GM21367 (cell line): ENCODE results near the gene PGRMC1.
"Not testable (repeated sequence)": the region's sequence is repeated elsewhere in the genome, so short reads cannot be mapped to it uniquely, and the experiment has no call there.

Experiments
- ATAC-seq: cut with Tn5 transposase; IDR thresholded peaks from one replicate; pipeline ENCODE4 v1.9.1; 2021; ENCODE audit not compliant: unreplicated experiment

The PGRMC1 gene

DNA sequence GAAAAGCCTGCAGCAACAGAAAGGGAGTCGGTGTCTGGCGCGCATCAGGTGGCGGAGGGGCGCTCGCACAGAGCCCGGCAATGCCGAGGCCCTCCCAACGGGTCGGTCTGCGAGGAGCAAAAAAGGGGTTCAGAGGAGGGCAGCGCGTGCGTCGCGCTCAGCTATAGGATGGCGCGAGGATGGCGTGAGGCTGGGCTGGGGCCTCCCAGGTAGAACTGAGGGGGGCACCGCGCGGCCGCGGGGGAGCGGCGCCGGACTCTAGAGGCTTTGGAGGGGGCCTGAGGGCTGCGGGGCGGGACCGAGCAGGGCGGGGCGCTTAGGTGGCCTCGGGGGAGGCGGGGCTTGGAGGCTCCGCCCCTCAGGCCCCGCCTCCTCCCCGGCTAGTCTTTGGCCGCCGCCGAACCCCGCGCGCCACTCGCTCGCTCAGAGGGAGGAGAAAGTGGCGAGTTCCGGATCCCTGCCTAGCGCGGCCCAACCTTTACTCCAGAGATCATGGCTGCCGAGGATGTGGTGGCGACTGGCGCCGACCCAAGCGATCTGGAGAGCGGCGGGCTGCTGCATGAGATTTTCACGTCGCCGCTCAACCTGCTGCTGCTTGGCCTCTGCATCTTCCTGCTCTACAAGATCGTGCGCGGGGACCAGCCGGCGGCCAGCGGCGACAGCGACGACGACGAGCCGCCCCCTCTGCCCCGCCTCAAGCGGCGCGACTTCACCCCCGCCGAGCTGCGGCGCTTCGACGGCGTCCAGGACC, at the start of gene PGRMC1:
Gene PGRMC1 (plus strand): TSS at position 414 of the 751 bp plus-strand sequence. CDS start 79 bp downstream, at position 493.
- peak; percentile 86 for ATAC-seq

GRCh38 chrX:119186763-119187162, 49.3 kb upstream of the PGRMC1 start:
- ATAC-seq, result no peak

GRCh38 chrX:119187298-119187697, 48.8 kb upstream of the PGRMC1 start:
- no peak for ATAC-seq

- ATAC-seq, result no peak
Observed at GRCh38 chrX:119189115-119189514, 47.0 kb upstream of the PGRMC1 start.

- ATAC-seq, result no peak
Observed at GRCh38 chrX:119189595-119189994, 46.5 kb upstream of the PGRMC1 start.

- ATAC-seq, result no peak
Observed at GRCh38 chrX:119190091-119190681, 45.9 kb upstream of the PGRMC1 start.

- no peak for ATAC-seq
Observed at GRCh38 chrX:119190831-119191230, 45.3 kb upstream of the PGRMC1 start.

DNA sequence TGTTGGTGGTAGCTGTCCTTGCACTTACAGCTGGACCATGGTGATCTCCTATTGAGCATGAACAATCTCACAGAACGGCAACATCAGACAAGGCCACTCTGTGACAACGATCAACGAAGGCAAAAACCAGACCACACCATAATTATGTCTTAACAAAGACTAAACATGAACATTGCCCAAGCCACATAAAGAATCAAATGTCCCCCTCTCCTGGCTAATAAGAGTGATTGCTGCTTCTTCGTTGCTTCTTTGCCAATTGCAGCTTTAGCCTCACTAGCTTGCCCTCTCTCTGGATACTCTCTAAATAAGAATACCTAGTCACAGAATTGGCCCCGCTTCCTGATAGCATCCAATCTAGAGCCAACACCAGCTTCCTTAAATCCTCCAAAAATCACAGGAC, 41.5 kb upstream of the PGRMC1 start:
- no peak for ATAC-seq

GRCh38 chrX:119201570-119201969, 34.5 kb upstream of the PGRMC1 start:
- no peak for ATAC-seq

- ATAC-seq, result no peak
Observed at GRCh38 chrX:119206203-119206602, 29.9 kb upstream of the PGRMC1 start.

GRCh38 chrX:119207483-119207882, 28.6 kb upstream of the PGRMC1 start:
- ATAC-seq, result not testable (repeated sequence)

GRCh38 chrX:119208401-119209057, 27.6 kb upstream of the PGRMC1 start:
- ATAC-seq, result no peak

- not testable (repeated sequence) for ATAC-seq
Observed at GRCh38 chrX:119210931-119211648, 25.0 kb upstream of the PGRMC1 start.

DNA sequence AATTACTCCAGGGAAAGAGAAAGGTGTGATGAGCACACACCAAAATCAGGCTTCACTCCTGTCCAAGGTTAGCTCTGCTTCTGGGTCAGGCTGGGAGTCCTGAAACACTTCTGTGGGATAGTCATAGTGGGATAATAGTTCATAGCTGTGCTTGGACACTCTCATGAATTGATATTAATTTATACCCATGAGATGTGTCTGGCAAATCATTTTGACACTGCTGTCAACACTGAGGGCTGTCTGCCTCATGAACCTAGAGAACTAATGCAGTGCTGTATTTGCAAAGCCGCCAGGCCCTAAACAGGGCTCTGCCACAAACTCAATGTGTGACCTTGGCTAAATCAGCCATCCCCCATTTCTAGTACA, 24.5 kb upstream of the PGRMC1 start:
- ATAC-seq, result no peak

DNA sequence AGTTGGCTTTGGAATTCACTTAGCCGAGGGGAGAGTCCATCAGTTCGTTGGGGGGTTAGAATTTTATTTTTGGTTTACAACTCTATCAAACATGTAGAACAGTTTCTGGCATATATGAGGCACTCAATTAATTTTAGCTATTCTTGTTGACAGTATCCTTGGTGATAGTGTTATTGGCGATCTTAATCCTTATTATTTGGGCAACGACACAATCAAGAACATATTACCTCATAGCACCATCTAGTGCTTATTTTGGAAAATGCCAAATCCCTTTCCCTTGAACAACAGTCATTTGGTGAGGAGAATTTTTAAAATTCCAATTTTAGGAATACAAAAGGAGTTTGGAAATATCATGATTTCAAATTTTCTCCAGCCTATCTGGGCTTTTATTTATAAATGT, 17.9 kb upstream of the PGRMC1 start:
- ATAC-seq, result no peak

GRCh38 chrX:119222932-119223331, 13.2 kb upstream of the PGRMC1 start:
- ATAC-seq, result no peak

DNA sequence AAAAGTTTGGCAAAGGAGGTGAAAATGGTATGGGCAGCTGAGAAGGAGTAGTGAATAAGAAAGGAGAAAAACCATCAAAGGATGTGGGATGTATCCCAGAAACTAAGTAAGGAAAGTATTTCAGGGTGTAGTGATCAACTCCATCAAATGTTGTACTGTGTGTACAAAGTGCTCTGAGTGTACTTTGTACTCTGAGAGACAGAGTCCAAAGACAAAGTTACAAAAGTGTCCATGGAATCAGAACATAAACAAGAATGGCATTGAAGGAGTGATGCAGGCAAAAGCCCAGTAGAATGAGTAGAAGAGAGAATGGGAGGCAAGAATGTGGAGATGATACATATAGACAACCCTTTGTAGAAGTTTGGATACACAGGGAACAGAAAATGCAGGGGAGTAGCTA, 12.3 kb upstream of the PGRMC1 start:
- no peak for ATAC-seq

GRCh38 chrX:119226446-119226845, 9.6 kb upstream of the PGRMC1 start:
- no peak for ATAC-seq

DNA sequence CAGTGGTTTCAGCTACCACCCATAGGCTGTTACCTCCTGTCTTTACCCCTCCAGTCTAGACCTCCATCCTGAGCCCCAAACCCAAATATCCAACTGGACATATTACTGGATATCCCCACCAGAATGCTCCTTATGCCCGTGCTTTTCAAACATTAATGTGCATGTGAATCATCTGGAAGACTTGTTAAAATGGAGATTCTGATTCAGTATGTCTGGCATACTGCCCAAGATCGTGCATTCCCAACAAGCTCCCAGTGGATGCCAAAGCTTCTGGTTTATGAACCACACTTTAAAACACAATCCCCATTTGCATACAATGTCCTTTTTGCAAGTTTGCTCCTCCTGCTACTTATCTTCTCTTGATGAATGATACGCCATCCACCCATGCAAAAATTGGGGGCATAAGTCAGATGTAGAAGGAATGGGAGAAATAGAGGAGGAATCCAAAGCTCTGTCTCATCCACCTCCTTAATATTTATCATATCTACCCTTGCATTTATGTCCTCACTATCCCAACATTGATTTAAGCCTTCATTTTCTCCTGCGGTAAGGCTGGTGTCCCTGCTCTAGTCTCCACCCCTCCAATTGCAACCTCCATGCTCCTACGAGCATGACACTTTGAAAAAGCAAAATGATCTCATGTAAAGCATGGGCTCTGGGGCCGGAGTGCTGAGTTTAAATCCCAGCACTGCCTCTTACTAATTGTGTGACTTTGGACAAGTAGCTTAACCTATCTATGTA, 7.4 kb upstream of the PGRMC1 start:
- no peak for ATAC-seq

- no peak for ATAC-seq
Observed at GRCh38 chrX:119229253-119229615, 6.9 kb upstream of the PGRMC1 start.

- no peak for ATAC-seq
Observed at GRCh38 chrX:119230850-119231249, 5.2 kb upstream of the PGRMC1 start.
